Measurements from ENCODE around the gene UFD1.

DNA sequence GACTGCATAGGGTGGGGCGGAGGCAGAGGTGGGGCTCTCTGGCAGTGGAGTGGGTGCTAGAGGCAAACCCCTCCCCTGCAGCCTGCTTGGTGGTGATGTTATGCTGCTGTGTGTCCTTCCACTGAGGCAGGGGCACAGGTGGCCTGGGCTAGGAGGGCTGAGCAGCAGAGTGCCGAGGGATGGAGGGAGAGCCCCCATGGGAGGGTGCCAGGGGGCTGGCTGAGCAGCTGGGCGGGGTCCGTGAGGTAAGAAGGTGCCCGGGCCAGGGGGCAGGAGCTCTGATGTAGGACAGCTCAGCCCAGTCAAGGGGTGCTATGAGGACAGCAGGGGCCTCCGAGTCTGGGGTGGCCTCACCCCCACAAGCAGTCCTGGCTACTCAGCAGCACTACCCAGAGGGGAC is 41.0 kb upstream of the UFD1 start:
- TF ChIP-seq, protein P1, sequence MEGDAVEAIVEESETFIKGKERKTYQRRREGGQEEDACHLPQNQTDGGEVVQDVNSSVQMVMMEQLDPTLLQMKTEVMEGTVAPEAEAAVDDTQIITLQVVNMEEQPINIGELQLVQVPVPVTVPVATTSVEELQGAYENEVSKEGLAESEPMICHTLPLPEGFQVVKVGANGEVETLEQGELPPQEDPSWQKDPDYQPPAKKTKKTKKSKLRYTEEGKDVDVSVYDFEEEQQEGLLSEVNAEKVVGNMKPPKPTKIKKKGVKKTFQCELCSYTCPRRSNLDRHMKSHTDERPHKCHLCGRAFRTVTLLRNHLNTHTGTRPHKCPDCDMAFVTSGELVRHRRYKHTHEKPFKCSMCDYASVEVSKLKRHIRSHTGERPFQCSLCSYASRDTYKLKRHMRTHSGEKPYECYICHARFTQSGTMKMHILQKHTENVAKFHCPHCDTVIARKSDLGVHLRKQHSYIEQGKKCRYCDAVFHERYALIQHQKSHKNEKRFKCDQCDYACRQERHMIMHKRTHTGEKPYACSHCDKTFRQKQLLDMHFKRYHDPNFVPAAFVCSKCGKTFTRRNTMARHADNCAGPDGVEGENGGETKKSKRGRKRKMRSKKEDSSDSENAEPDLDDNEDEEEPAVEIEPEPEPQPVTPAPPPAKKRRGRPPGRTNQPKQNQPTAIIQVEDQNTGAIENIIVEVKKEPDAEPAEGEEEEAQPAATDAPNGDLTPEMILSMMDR (IDR thresholded peaks at IDR 0.05; ENCODE audit: poor library complexity) = no peak
- no peak for TF ChIP-seq EZH2 (IDR thresholded peaks at IDR 0.05; ENCODE audit: borderline replicate concordance)
- no peak for TF ChIP-seq EZH2phosphoT487 (IDR thresholded peaks at IDR 0.05; ENCODE audit: low read depth, severe bottlenecking, unreplicated experiment)
